HG02970 (cell line): ENCODE measurements around the gene C2orf66.

ENCODE experiments used
- ATAC-seq: cut with Tn5 transposase; IDR thresholded peaks from one replicate; pipeline ENCODE4 v1.9.1; 2021; ENCODE audit warnings: mild to moderate bottlenecking, moderate library complexity, moderate number of reproducible peaks; ENCODE audit not compliant: unreplicated experiment, low FRiP score

C2orf66 gene

DNA sequence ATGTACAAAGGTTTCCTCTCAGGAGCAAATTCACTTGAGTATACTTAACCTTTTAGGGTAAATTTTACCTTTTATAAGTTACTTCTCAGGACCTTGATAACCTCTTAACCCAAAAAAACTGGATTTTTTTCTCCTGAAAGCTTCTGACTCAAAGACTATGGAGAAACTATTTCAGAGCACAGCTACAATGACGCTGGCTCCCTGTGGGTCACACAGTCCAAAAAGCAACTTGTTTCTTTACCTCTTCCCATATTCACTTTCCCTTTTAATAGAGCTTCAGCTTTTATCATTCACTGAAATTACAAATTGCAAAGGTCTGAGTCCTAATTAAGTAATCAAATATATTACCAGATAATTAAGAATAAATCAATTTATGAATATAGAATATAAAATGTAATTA lies 42.1 kb downstream of the C2orf66 start:
- no peak for ATAC-seq

DNA sequence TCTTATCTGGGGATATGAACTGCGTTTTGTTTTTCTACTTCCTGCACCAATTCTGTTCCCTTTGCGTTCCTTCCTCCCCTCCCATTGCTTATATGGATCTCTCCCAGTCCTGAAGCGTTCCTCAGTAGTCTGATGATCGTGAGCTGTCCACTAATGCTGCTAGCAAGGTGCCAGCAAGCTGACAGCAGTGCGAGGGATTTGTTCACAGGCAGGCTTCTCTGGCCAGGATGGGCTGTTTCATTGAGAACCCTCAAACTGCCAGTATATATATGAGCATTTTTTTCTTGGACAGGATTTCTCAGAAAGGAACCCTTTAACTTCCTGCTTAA lies 49.8 kb downstream of the C2orf66 start:
- no peak for ATAC-seq

DNA sequence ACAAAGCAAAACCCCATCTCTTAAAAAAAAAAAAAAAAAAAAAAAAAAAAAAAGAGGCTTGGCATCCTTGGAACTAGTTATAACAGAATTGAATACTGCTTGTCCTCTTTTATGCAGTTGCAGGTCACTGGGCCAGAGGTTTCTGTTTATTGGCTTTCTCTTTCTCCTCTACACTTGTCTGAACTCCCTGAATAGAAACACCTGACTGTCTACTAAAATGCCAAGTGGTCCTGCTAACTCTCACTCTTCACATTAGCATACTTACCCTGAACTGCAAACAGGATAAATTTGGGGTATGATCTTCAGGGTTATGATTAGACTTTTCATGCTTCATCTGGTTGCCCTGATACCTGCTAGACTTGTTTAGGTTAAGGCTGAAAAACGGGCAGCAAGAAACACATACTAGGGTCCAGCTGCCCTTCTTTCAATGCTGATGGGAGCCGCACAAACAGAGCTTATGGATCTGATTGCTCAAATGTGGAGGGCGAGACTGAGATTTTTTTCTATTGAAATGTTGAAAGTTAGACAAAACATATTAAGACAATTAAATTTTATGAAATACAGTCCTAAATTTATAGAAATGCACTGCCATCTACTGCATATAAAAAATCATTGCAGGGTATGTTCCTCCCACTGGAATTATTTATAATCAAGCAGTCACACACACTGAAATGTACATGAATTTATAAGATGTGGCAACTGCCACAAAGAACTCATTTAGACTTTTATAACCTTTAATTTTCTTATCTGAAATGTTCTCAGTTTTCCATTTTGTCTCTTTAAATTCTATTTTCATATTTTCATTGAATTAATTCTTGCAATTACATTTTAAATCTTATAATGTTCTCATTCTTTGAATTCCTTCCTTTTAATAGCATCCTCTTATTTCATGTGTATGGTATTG lies 50.4 kb downstream of the C2orf66 start:
- ATAC-seq: no peak
